ENCODE measurements around the gene COPE. TPM values are rescaled to one million over a fixed set of nuclear protein-coding genes. Genes with fewer than 3 reads are reported as not detected.

Gene COPE
- 212 TPM for total RNA-seq

GRCh38 chr19:18919086-18919899 lies at the start of gene COPE, which contains the start of gene DDX49:
TSS of gene COPE (minus strand) at chr19:18919387. CDS start at chr19:18919348, 39 bp downstream.
TSS of gene DDX49 (plus strand) at chr19:18919715. CDS start at chr19:18919742, 27 bp downstream.
- Histone ChIP-seq H3K4me1 (peaks cover 45% of the 10 kb centered on the region), H3K36me3 (peaks cover 0 to 32% of the 10 kb centered on the region in 2 donors), H3K27ac (peak within 1 kb of the TSS; percentile 71), H3K9me3 (no peaks in the 10 kb centered on the region), H3K27me3 (no peaks in the 10 kb centered on the region), H3K4me3 (peak within 1 kb of the TSS; percentile 73 to 94)
- peak; percentile 99 to 100 for DNase-seq (ENCODE audit: extremely low spot score in 2 of 2)
- intact Hi-C loops (cut with DNase I): no loop called here
- TF ChIP-seq POLR2A (IDR thresholded peaks at IDR 0.05) (peak in 1 of 2 donors; percentile 73), POLR2AphosphoS5 (IDR thresholded peaks at IDR 0.05; ENCODE audit: insufficient read depth in 1 of 2, low read depth in 1 of 2) (peak; percentile 96 to 99)
- TF ChIP-seq, protein P1, sequence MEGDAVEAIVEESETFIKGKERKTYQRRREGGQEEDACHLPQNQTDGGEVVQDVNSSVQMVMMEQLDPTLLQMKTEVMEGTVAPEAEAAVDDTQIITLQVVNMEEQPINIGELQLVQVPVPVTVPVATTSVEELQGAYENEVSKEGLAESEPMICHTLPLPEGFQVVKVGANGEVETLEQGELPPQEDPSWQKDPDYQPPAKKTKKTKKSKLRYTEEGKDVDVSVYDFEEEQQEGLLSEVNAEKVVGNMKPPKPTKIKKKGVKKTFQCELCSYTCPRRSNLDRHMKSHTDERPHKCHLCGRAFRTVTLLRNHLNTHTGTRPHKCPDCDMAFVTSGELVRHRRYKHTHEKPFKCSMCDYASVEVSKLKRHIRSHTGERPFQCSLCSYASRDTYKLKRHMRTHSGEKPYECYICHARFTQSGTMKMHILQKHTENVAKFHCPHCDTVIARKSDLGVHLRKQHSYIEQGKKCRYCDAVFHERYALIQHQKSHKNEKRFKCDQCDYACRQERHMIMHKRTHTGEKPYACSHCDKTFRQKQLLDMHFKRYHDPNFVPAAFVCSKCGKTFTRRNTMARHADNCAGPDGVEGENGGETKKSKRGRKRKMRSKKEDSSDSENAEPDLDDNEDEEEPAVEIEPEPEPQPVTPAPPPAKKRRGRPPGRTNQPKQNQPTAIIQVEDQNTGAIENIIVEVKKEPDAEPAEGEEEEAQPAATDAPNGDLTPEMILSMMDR (IDR thresholded peaks at IDR 0.05): no peak

GRCh38 chr19:18967358-18968146 lies 48.4 kb upstream of the COPE start:
- Histone ChIP-seq H3K36me3 (no peaks in the 10 kb centered on the region), H3K4me1 (peaks cover 35% of the 10 kb centered on the region), H3K4me3 (no peak overlapping the region), H3K27me3 (no peaks in the 10 kb centered on the region), H3K9me3 (no peaks in the 10 kb centered on the region), H3K27ac (peak overlapping the region; percentile 75)
- intact Hi-C loops (cut with DNase I): no loop called here
- TF ChIP-seq POLR2A (IDR thresholded peaks at IDR 0.05): no peak
- peak in 1 of 2 donors; percentile 95 for TF ChIP-seq POLR2AphosphoS5 (IDR thresholded peaks at IDR 0.05; ENCODE audit: insufficient read depth in 1 of 2, low read depth in 1 of 2)
- no peak for DNase-seq (ENCODE audit: extremely low spot score in 2 of 2)

GRCh38 chr19:18966307-18966706 lies 47.1 kb upstream of the COPE start:
- Histone ChIP-seq H3K4me1 (peaks cover 32% of the 10 kb centered on the region), H3K27me3 (no peaks in the 10 kb centered on the region), H3K4me3 (no peak overlapping the region), H3K27ac (no peak overlapping the region), H3K9me3 (no peaks in the 10 kb centered on the region), H3K36me3 (no peaks in the 10 kb centered on the region)
- TF ChIP-seq POLR2A (IDR thresholded peaks at IDR 0.05): no peak
- TF ChIP-seq, protein P1 (IDR thresholded peaks at IDR 0.05): no peak
- no peak for TF ChIP-seq POLR2AphosphoS5 (IDR thresholded peaks at IDR 0.05; ENCODE audit: insufficient read depth in 1 of 2, low read depth in 1 of 2)
- no peak for DNase-seq (ENCODE audit: extremely low spot score in 2 of 2)
- intact Hi-C loops (cut with DNase I): no loop called here

GRCh38 chr19:18964121-18964520 lies 44.9 kb upstream of the COPE start:
- H3K36me3 ChIP-seq: no peaks in the 10 kb centered on the region
- peaks cover 18% of the 10 kb centered on the region for H3K4me1 ChIP-seq
- H3K4me3 ChIP-seq: no peak overlapping the region
- TF ChIP-seq POLR2A (IDR thresholded peaks at IDR 0.05) (no peak), POLR2AphosphoS5 (IDR thresholded peaks at IDR 0.05; ENCODE audit: insufficient read depth in 1 of 2, low read depth in 1 of 2) (no peak)
- TF ChIP-seq, protein P1 (IDR thresholded peaks at IDR 0.05): no peak
- no peaks in the 10 kb centered on the region for H3K9me3 ChIP-seq
- DNase-seq (ENCODE audit: extremely low spot score in 2 of 2): no peak
- H3K27me3 ChIP-seq: no peaks in the 10 kb centered on the region
- intact Hi-C loops (cut with DNase I): no loop called here
- H3K27ac ChIP-seq: no peak overlapping the region

GRCh38 chr19:18961767-18962620 lies 42.8 kb upstream of the COPE start:
- Histone ChIP-seq H3K4me1 (peaks cover 3% of the 10 kb centered on the region), H3K27me3 (no peaks in the 10 kb centered on the region), H3K27ac (no peak overlapping the region), H3K4me3 (no peak overlapping the region), H3K9me3 (no peaks in the 10 kb centered on the region), H3K36me3 (no peaks in the 10 kb centered on the region)
- TF ChIP-seq POLR2A (IDR thresholded peaks at IDR 0.05): no peak
- TF ChIP-seq, protein P1 (IDR thresholded peaks at IDR 0.05): no peak
- no peak for TF ChIP-seq POLR2AphosphoS5 (IDR thresholded peaks at IDR 0.05; ENCODE audit: insufficient read depth in 1 of 2, low read depth in 1 of 2)
- DNase-seq (ENCODE audit: extremely low spot score in 2 of 2): no peak
- intact Hi-C loops (cut with DNase I): no loop called here
